Measurements from ENCODE around the gene BAZ1B.

GRCh38 chr7:73425356-73425983 is 96.6 kb downstream of the BAZ1B start:
- TF ChIP-seq CTCF (conservative IDR thresholded peaks at IDR 0.05; ENCODE audit: low read depth, low read length) (no peak), SMC3 (IDR thresholded peaks at IDR 0.05; ENCODE audit: low read depth, low read length) (no peak)
